Astrocyte (in vitro differentiated cells and primary cell): ENCODE measurements around the gene OR52E6.

Source experiments
- EZH2 ChIP-seq: IDR thresholded peaks from 2 replicates; pipeline ENCODE4 v1.6.1; 2012; ENCODE audit warnings: mild to moderate bottlenecking, low read length, inconsistent platforms; ENCODE audit not compliant: insufficient read depth
- TF ChIP-seq, protein P1 (sequence below): IDR thresholded peaks from 2 replicates; pipeline ENCODE4 v1.5.1; 2011; ENCODE audit warnings: low read depth, mild to moderate bottlenecking, inconsistent platforms, low read length, moderate library complexity; ENCODE audit not compliant: insufficient read depth

DNA sequence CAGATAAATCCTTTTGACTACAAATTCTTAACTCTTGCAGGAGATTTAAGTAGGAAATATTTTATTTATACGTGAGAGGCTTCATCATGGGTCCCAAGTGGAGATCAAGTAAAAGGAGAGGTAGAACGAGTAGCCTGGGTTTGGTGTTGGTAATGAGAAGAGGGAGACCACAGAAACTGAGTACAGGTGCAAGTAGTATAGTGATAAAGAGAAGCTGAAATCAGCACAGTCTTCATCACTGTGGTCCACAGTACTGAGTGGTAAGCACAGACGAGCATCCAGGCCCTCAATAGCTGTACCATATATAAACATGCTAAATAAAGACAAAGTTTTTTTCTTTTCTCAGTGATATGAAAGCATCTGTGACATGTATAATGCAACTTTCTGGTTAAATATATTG lies 45.5 kb upstream of the OR52E6 start:
- TF ChIP-seq, protein P1, sequence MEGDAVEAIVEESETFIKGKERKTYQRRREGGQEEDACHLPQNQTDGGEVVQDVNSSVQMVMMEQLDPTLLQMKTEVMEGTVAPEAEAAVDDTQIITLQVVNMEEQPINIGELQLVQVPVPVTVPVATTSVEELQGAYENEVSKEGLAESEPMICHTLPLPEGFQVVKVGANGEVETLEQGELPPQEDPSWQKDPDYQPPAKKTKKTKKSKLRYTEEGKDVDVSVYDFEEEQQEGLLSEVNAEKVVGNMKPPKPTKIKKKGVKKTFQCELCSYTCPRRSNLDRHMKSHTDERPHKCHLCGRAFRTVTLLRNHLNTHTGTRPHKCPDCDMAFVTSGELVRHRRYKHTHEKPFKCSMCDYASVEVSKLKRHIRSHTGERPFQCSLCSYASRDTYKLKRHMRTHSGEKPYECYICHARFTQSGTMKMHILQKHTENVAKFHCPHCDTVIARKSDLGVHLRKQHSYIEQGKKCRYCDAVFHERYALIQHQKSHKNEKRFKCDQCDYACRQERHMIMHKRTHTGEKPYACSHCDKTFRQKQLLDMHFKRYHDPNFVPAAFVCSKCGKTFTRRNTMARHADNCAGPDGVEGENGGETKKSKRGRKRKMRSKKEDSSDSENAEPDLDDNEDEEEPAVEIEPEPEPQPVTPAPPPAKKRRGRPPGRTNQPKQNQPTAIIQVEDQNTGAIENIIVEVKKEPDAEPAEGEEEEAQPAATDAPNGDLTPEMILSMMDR: no peak
- no peak for TF ChIP-seq EZH2
